H1 (cell line): Measurements from ENCODE around the gene ARHGAP23. TPM values are rescaled to one million over a fixed set of nuclear protein-coding genes. Genes with fewer than 3 reads are reported as not detected.

Source experiments
- CTCF ChIA-PET: fragments of 300-600 bp; sonication (Branson Sonifier 250); formaldehyde crosslinking; loops from one replicate; lab custom pipeline; 2021; ENCODE audit not compliant: partially characterized antibody; lab: Charles Lee
- POLR2A ChIA-PET: fragments of 300-600 bp; sonication (Branson Sonifier 250); formaldehyde crosslinking; loops from one replicate; lab custom pipeline; 2021; ENCODE audit warnings: inconsistent platforms; ENCODE audit not compliant: partially characterized antibody; lab: Charles Lee
- DNase-seq, 2 experiments: peaks; one replicate each; pipeline versions ENCODE4 v3.0.0 to v3.0.0-alpha.2; 2010 to 2022; ENCODE audit warnings: low spot score in 2 of 2, low read depth in 1 of 2, mixed read lengths in 1 of 2
- FAIRE-seq: peaks from 2 replicates; lab custom pipeline; 2011; peaks lifted over from hg19 to GRCh38; lab: Jason Lieb, UNC
- H2AFZ ChIP-seq: 2 replicates; pipeline ENCODE4 v1.8.1; 2012; ENCODE audit warnings: low read length, inconsistent platforms
- H2AK5ac ChIP-seq: 2 replicates; pipeline ENCODE4 v1.6.1; 2013; ENCODE audit warnings: low read depth, low read length
- H2BK120ac ChIP-seq: replicated peaks from 2 replicates; pipeline ENCODE3; 2013; ENCODE audit warnings: low read depth, low read length, inconsistent platforms
- H2BK12ac ChIP-seq: 2 replicates; pipeline ENCODE4 v1.6.1; 2013; ENCODE audit warnings: low read depth, low read length
- H2BK15ac ChIP-seq: 2 replicates; pipeline ENCODE4 v1.6.1; 2013; ENCODE audit warnings: low read length
- H2BK20ac ChIP-seq: 2 replicates; pipeline ENCODE4 v1.6.1; 2013; ENCODE audit warnings: low read length
- H2BK5ac ChIP-seq: 2 replicates; pipeline ENCODE4 v1.6.1; 2013; ENCODE audit warnings: low read depth, low read length
- H3K14ac ChIP-seq: 2 replicates; pipeline ENCODE4 v1.6.1; 2013; ENCODE audit warnings: inconsistent platforms; ENCODE audit not compliant: insufficient read length
- H3K18ac ChIP-seq: 2 replicates; pipeline ENCODE4 v1.6.1; 2013; ENCODE audit warnings: low read length; ENCODE audit errors: extremely low read depth
- H3K23ac ChIP-seq: 2 replicates; pipeline ENCODE4 v1.6.1; 2013; ENCODE audit warnings: inconsistent platforms; ENCODE audit not compliant: insufficient read length
- H3K23me2 ChIP-seq: 2 replicates; pipeline ENCODE4 v1.6.1; 2013; ENCODE audit warnings: low read depth, low read length
- H3K27ac ChIP-seq: 2 replicates; pipeline ENCODE4 v1.6.1; 2011; ENCODE audit warnings: low read depth, low read length, inconsistent platforms
- H3K27me3 ChIP-seq, 4 experiments: replicated peaks in 1 of 4; 1 replicate in 1 of 4; 2 replicates in 3 of 4; pipeline versions ENCODE4 v1.6.1 to v1.8.1; 2011 to 2013; ENCODE audit warnings: low read length in 3 of 4, mild to moderate bottlenecking in 3 of 4, inconsistent platforms in 2 of 4, mixed read lengths in 2 of 4, moderate library complexity in 1 of 4; ENCODE audit not compliant: control insufficient read depth in 3 of 4, insufficient read depth in 3 of 4; ENCODE audit errors: extremely low read depth in 1 of 4
- H3K36me3 ChIP-seq, 4 experiments: 2 replicates each; pipeline versions ENCODE4 v1.6.1 to v1.8.1; 2011 to 2013; ENCODE audit warnings: mild to moderate bottlenecking in 4 of 4, low read length in 3 of 4, moderate library complexity in 2 of 4, control low read depth in 1 of 4, inconsistent platforms in 1 of 4; ENCODE audit not compliant: insufficient read depth in 4 of 4, control insufficient read depth in 2 of 4
- H3K4ac ChIP-seq: replicated peaks from 2 replicates; pipeline ENCODE3; 2013; ENCODE audit warnings: low read length, low read depth, mixed read lengths, inconsistent platforms; ENCODE audit not compliant: insufficient read length
- H3K4me1 ChIP-seq, 4 experiments: replicated peaks in 1 of 4; 1 replicate in 1 of 4; 2 replicates in 3 of 4; pipeline versions ENCODE4 v1.6.1 to v1.8.1; 2011 to 2013; ENCODE audit warnings: low read length in 3 of 4, inconsistent platforms in 2 of 4, mixed read lengths in 1 of 4; ENCODE audit not compliant: insufficient read depth in 4 of 4, control insufficient read depth in 3 of 4
- H3K4me2 ChIP-seq, 2 experiments: 2 replicates each; pipeline versions ENCODE4 v1.6.1 to v1.8.1; 2011 to 2013; ENCODE audit warnings: low read depth in 2 of 2, low read length in 2 of 2, control low read depth in 1 of 2, inconsistent platforms in 1 of 2, mild to moderate bottlenecking in 1 of 2; ENCODE audit not compliant: insufficient read depth in 1 of 2
- H3K4me3 ChIP-seq, 4 experiments: fragments of 200-600, 300-600 bp in 1 of 4; sonication (generic), shearing (Covaris generic), sonication (Bioruptor Twin) in 1 of 4; 2 replicates each; pipeline versions ENCODE4 v1.5.1 to v1.8.1; 2011 to 2016; ENCODE audit warnings: low read length in 4 of 4, low read depth in 3 of 4, control low read depth in 2 of 4, inconsistent platforms in 2 of 4, mild to moderate bottlenecking in 2 of 4, mixed read lengths in 1 of 4, moderate library complexity in 1 of 4; ENCODE audit not compliant: insufficient read depth in 2 of 4; ENCODE audit errors: extremely low read depth in 1 of 4
- H3K56ac ChIP-seq: replicated peaks from 2 replicates; pipeline ENCODE3; 2013; ENCODE audit warnings: low read depth, mild to moderate bottlenecking, mixed read lengths, low read length, inconsistent platforms; ENCODE audit not compliant: insufficient read length
- H3K79me1 ChIP-seq: 2 replicates; pipeline ENCODE4 v1.6.1; 2013; ENCODE audit warnings: low read depth, low read length, control low read depth
- H3K79me2 ChIP-seq, 2 experiments: 2 replicates each; pipeline versions ENCODE4 v1.6.1 to v1.8.1; 2012 to 2013; ENCODE audit warnings: low read length in 2 of 2, mild to moderate bottlenecking in 2 of 2, inconsistent platforms in 1 of 2; ENCODE audit not compliant: insufficient read depth in 2 of 2, control insufficient read depth in 1 of 2
- H3K9ac ChIP-seq, 4 experiments: replicated peaks in 1 of 4; 1 replicate in 1 of 4; 2 replicates in 3 of 4; pipeline versions ENCODE4 v1.6.1 to v1.8.1; 2011 to 2013; ENCODE audit warnings: low read depth in 3 of 4, low read length in 3 of 4, control low read depth in 2 of 4, mild to moderate bottlenecking in 2 of 4, moderate library complexity in 2 of 4, inconsistent platforms in 1 of 4; ENCODE audit errors: extremely low read depth in 1 of 4
- H3K9me3 ChIP-seq, 2 experiments: 2 replicates each; pipeline versions ENCODE4 v1.6.1 to v1.8.1; 2012 to 2013; ENCODE audit warnings: mild to moderate bottlenecking in 2 of 2, moderate library complexity in 2 of 2, control low read depth in 1 of 2, inconsistent platforms in 1 of 2, low read depth in 1 of 2, low read length in 1 of 2, mixed read lengths in 1 of 2; ENCODE audit not compliant: insufficient read depth in 2 of 2
- H4K20me1 ChIP-seq, 2 experiments: replicated peaks in 1 of 2; 2 replicates each; pipeline versions ENCODE3 to v1.8.1; 2011 to 2013; ENCODE audit warnings: inconsistent platforms in 2 of 2, low read length in 2 of 2, mild to moderate bottlenecking in 1 of 2; ENCODE audit not compliant: insufficient read depth in 2 of 2, control insufficient read depth in 1 of 2
- H4K5ac ChIP-seq: 2 replicates; pipeline ENCODE4 v1.6.1; 2013; ENCODE audit warnings: low read length, low read depth, mixed read lengths, inconsistent platforms; ENCODE audit not compliant: insufficient read length
- H4K8ac ChIP-seq: 2 replicates; pipeline ENCODE4 v1.8.0; 2013; ENCODE audit warnings: mild to moderate bottlenecking, moderate library complexity, low read length, inconsistent platforms; ENCODE audit not compliant: insufficient read depth; ENCODE audit errors: extremely low read depth
- H4K91ac ChIP-seq: replicated peaks from 2 replicates; pipeline ENCODE3; 2013; ENCODE audit warnings: low read length, mixed read lengths, inconsistent platforms; ENCODE audit not compliant: insufficient read length
- CEBPB ChIP-seq: IDR thresholded peaks from 2 replicates; pipeline ENCODE4 v1.6.1; 2012; ENCODE audit warnings: low read depth, low read length
- GTF2F1 ChIP-seq: IDR thresholded peaks from 2 replicates; pipeline ENCODE4 v1.6.1; 2012; ENCODE audit warnings: low read depth, low read length, improper control_type of control experiment, borderline replicate concordance
- JUN ChIP-seq: IDR thresholded peaks from 2 replicates; pipeline ENCODE4 v1.6.1; 2011; ENCODE audit warnings: low read depth, mild to moderate bottlenecking, improper control_type of control experiment, low read length
- KDM4A ChIP-seq: IDR thresholded peaks from one replicate; pipeline ENCODE4 v1.7.1; 2012; ENCODE audit warnings: low read depth, mild to moderate bottlenecking, moderate library complexity, low read length, inconsistent platforms; ENCODE audit not compliant: severe bottlenecking
- KDM5A ChIP-seq: fragments of 200-600 bp; IDR thresholded peaks from 2 replicates; pipeline ENCODE4 v1.7.1; 2012; ENCODE audit warnings: mild to moderate bottlenecking, low read length, inconsistent platforms, mixed read lengths
- POLR2A ChIP-seq, 2 experiments: IDR thresholded peaks; 1 replicate in 1 of 2; 2 replicates in 1 of 2; pipeline ENCODE4 v1.6.1; 2011; ENCODE audit warnings: low read depth in 2 of 2, low read length in 2 of 2, mild to moderate bottlenecking in 2 of 2; ENCODE audit errors: control extremely low read depth in 1 of 2
- RBBP5 ChIP-seq: IDR thresholded peaks from 2 replicates; pipeline ENCODE4 v1.7.1; 2012; ENCODE audit warnings: low read depth, mild to moderate bottlenecking, inconsistent platforms, low read length, moderate library complexity, borderline replicate concordance
- RXRA ChIP-seq: IDR thresholded peaks from 2 replicates; pipeline ENCODE4 v1.6.1; 2011; ENCODE audit warnings: low read depth, mild to moderate bottlenecking, low read length, moderate library complexity; ENCODE audit not compliant: insufficient read depth
- SIN3A ChIP-seq, 2 experiments: IDR thresholded peaks in 1 of 2; conservative IDR thresholded peaks in 1 of 2; 2 replicates each; pipeline ENCODE4 v1.6.1; 2011 to 2012; ENCODE audit warnings: low read length in 2 of 2, improper control_type of control experiment in 1 of 2, low read depth in 1 of 2, mild to moderate bottlenecking in 1 of 2
- SP2 ChIP-seq: IDR thresholded peaks from 2 replicates; pipeline ENCODE4 v1.6.1; 2012; ENCODE audit warnings: mild to moderate bottlenecking, low read length, inconsistent platforms
- SP4 ChIP-seq: IDR thresholded peaks from 2 replicates; pipeline ENCODE4 v1.6.1; 2012; ENCODE audit warnings: low read length, inconsistent platforms
- SUZ12 ChIP-seq: fragments of 200-600 bp; sonication (generic); IDR thresholded peaks from 2 replicates; pipeline ENCODE4 v1.6.1; 2012; ENCODE audit warnings: mild to moderate bottlenecking, inconsistent platforms, low read length, moderate library complexity, mixed read lengths
- YY1 ChIP-seq: IDR thresholded peaks from 2 replicates; pipeline ENCODE4 v1.6.1; 2011; ENCODE audit warnings: low read depth, mild to moderate bottlenecking, low read length
- WGBS, 2 experiments: shearing (Covaris generic) in 1 of 2; methylation state at CpG; one replicate each; pipeline versions ENCODE4 v1.1.6 to v1.1.7; 2013 to 2015; ENCODE audit warnings: low lambda C conversion rate in 2 of 2, mixed read lengths in 2 of 2, inconsistent platforms in 1 of 2, low coverage in 1 of 2, missing lambda C conversion rate in 1 of 2; ENCODE audit not compliant: insufficient replicate concordance in 2 of 2, insufficient coverage in 1 of 2, insufficient read length in 1 of 2; ENCODE audit errors: extremely low coverage in 1 of 2, missing lambda C conversion rate in 1 of 2; 5-methylcytosine and 5-hydroxymethylcytosine counted together
- polyA plus RNA-seq, 7 experiments: library from polyadenylated mRNA; depleted of rRNA in 3 of 7; stranded (reverse) in 5 of 7; unstranded in 2 of 7; fragments of >200 nt in 5 of 7; fragments of 200-250 nt in 2 of 7; gene quantifications; 1 replicate in 5 of 7; 2 replicates in 1 of 7; 4 replicates in 1 of 7; pipeline versions ENCODE4 v1.2.1 to v1.2.3, GENCODE V29; 2011 to 2013; ENCODE audit warnings: missing spikeins in 2 of 7, mixed read lengths in 2 of 7
- total RNA-seq: library from RNA; stranded (reverse); fragmentation: NEBNext Ultra II Directional; extraction: Animal tissue kit (Norgen Biotek cat#: 25700); gene quantifications from 2 replicates; pipeline ENCODE4 v1.2.1, GENCODE V29; 2021
- TF ChIP-seq, protein P1 (sequence below): IDR thresholded peaks from 2 replicates; pipeline ENCODE4 v1.6.1; 2012; ENCODE audit warnings: inconsistent platforms

ARHGAP23 gene
- total and polyA plus RNA-seq, 2 of the 8 experiments (the other 6 are each of a cell fraction or from before 2014, with no cell fraction given) = 16.3 to 107 TPM

DNA sequence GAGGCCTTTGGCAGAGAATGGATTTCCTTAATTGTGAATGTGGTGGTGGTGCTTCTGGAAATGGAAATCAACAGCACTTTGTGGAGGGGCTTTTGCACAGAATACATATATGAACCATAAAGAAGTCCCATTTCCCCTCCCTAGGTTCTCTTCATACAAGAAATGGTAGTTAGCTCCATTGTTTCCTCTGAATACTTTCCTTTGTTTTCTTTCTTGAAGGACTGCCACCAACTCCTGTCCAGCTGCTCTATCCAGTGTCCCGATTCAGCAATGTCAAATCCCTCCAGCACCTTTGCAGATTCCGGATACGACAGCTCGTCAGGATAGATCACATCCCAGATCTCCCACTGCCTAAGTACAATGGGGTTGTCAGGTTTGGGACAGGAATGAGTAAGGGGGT is 33.2 kb upstream of the ARHGAP23 start:
- H3K18ac ChIP-seq = no peak overlapping the region
- POLR2A ChIA-PET = interaction anchor here (1.9 kb wide), 1 partner anchor 9 kb away, joined by 5 read pairs; no protein-coding TSS in a partner anchor
- H3K9ac ChIP-seq = no peak overlapping the region
- DNase-seq (no peak), FAIRE-seq (no peak)
- H2BK5ac ChIP-seq = no peak overlapping the region
- H3K4me2 ChIP-seq = no peak overlapping the region
- H3K23me2 ChIP-seq = no peaks in the 10 kb centered on the region; the same call in 1 of the 2 replicates
- no peak overlapping the region for H4K8ac ChIP-seq
- no peak overlapping the region for H2BK120ac ChIP-seq
- H2BK12ac ChIP-seq = no peak overlapping the region
- no peak overlapping the region for H3K27ac ChIP-seq
- no peaks in the 10 kb centered on the region for H3K79me2 ChIP-seq
- H2AK5ac ChIP-seq = no peak overlapping the region
- no peak for TF ChIP-seq RXRA
- TF ChIP-seq RBBP5 = no peak
- TF ChIP-seq SUZ12 = no peak
- TF ChIP-seq POLR2A (IDR thresholded peaks at IDR 0.05; ENCODE audit: control extremely low read depth in 1 of 2, low read depth in 2 of 2, low read length in 2 of 2) = no peak
- TF ChIP-seq SP4 = no peak
- no peak for TF ChIP-seq SIN3A (conservative IDR thresholded peaks at IDR 0.05 in 1 of 2, IDR thresholded peaks at IDR 0.05 in 1 of 2; ENCODE audit: low read depth in 1 of 2, low read length in 2 of 2)
- no peak for TF ChIP-seq KDM5A
- TF ChIP-seq YY1 = no peak
- TF ChIP-seq GTF2F1 = no peak
- TF ChIP-seq JUN = no peak
- TF ChIP-seq, protein P1, sequence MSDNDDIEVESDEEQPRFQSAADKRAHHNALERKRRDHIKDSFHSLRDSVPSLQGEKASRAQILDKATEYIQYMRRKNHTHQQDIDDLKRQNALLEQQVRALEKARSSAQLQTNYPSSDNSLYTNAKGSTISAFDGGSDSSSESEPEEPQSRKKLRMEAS = no peak
- no peak for TF ChIP-seq CEBPB
- TF ChIP-seq SP2 = no peak
- TF ChIP-seq KDM4A = no peak
- peaks cover 0 to 5% of the 10 kb centered on the region in 2 experiments for H4K20me1 ChIP-seq
- WGBS, 2 experiments = 90% methylated on average over 4 of the region's 4 CpGs; no CpG with 5 or more reads in 1 of the 2 experiments
- H2BK15ac ChIP-seq = no peak overlapping the region
- no peak overlapping the region for H2AFZ ChIP-seq
- CTCF ChIA-PET = interaction anchor here (0.7 to 1.8 kb wide), 6 partner anchors 13 to 65 kb away, joined by 3 to 5 read pairs (median 4); no protein-coding TSS in a partner anchor
- H4K5ac ChIP-seq = no peak overlapping the region
- H3K4me3 ChIP-seq = no peak overlapping the region
- no peak overlapping the region for H3K14ac ChIP-seq
- no peak overlapping the region for H3K23ac ChIP-seq
- H3K56ac ChIP-seq = no peak overlapping the region
- H3K79me1 ChIP-seq = no peaks in the 10 kb centered on the region
- H3K9me3 ChIP-seq = no peaks in the 10 kb centered on the region
- no peak overlapping the region for H3K4ac ChIP-seq
- H3K4me1 ChIP-seq = no peaks in the 10 kb centered on the region
- H3K36me3 ChIP-seq = peaks cover 2 to 31% (median 18%) of the 10 kb centered on the region in 4 experiments; a peak in 6 of 8 replicates
- no peak overlapping the region for H4K91ac ChIP-seq
- H2BK20ac ChIP-seq = no peak overlapping the region
- no peaks in the 10 kb centered on the region for H3K27me3 ChIP-seq
